SKM-1 treated with dmso at 0.1 percent for 144 hours (cell line): ENCODE results near the gene CEL.
"Not testable (repeated sequence)": the region's sequence is repeated elsewhere in the genome, so short reads cannot be mapped to it uniquely, and the experiment has no call there.

Source experiments
- DNase-seq: peaks from one replicate; lab custom pipeline; 2025; ENCODE audit not compliant: unreplicated experiment; lab: John Stamatoyannopoulos, UW

CEL gene

DNA sequence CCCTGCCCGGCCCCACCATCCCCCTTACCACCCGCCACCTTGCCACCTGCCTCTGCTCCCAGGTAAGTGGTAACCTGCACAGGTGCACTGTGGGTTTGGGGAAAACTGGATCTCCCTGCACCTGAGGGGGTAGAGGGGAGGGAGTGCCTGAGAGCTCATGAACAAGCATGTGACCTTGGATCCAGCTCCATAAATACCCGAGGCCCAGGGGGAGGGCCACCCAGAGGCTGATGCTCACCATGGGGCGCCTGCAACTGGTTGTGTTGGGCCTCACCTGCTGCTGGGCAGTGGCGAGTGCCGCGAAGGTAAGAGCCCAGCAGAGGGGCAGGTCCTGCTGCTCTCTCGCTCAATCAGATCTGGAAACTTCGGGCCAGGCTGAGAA, at the start of gene CEL:
TSS of gene CEL (plus strand) at position 218 of the 382 bp plus-strand sequence. CDS start at position 240, 22 bp downstream.
- not testable (repeated sequence) for DNase-seq

DNA sequence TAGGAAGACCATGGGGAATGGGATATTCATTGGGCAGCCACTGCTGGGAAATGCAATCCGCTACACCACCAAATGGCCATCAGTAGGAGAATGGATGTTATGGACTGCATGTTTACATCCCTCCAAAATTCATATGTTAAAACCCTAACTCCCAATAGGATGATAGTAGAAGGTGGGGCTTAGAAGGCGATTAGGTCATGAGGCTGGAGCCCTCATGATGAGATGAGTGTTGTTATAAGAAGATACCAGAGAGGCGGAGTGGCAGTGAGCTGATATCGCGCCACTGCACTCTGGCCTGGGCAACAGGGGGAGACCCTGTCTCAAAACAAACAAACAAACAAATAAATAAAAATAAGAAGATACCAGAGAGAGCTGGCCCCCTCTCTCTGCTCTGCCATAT, 47.1 kb upstream of the CEL start:
- no peak for DNase-seq

DNA sequence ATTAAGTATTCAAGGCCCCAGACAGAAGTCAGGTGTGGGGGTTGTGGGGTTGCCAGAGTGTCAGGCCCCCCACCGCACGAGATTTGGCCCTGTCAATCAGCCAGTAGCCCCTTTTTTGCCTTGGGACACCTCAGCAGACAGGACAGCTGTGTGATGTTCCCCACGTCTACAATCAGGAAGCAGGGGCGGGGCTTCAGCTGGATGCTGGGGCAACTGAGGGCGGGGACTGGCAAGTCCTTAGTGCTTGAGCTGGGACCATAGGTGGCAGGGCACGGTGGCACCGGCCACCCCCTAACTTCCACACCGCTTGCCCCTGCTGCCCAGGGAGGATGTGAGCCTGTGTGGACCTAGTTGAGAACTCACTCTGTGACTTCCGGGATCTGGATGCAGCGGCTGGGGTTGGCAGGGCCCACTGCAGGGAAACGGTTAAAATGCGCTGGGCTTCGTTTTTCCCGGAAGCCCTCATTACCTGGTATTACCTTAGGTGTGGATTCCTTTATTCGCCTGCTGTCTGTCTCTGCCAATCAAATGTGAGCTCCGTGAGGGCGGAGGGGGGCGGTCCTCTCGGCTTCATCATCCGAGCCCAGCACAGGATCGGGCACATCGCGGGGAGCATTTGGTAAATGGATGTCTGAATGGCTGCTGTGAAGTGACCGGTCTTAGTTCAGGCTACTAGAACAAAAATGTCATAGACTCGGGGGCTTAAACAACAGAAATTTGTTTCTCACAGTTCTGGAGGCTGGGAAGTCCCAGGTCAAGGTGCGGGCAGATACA, 38.5 kb upstream of the CEL start:
- no peak for DNase-seq

DNA sequence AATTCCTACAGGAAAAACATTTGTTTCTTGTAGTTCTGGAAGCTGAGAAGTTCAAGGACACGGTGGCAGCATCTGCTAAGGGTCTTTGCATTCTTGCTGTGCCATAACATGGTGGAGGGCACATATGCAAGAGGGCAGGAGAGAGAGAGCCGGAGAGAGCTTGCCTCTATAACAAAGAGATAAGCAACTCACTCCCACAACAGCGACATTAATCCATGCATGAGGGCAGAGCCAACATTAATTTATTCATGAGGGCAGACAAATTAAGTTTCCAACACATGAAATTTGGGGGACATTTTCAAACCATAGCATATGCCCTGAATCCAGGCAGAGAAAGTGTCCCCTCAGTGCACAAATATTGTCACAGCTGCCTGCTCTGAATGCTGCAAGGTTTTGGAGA, 35.4 kb upstream of the CEL start:
- DNase-seq: no peak

DNA sequence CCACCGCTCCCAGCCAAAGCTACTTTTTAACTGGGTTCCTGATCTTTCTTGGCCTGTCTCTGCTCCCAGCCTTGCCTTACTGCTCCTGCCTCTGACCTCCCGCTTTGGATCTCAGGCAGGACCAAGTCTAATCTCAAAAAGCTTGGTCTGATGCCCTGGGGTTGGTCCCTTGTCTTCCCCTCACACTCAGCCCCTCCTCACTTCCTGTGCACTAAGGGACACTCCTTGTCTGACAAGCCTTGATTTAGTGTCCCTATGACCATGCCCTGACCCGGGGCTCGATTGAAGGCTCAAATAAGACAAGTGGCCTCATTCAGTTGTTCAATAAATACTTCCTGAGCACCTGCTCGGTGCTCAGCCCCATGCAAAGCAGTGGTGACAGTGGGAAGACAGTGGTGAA, 34.6 kb upstream of the CEL start:
- no peak for DNase-seq

DNA sequence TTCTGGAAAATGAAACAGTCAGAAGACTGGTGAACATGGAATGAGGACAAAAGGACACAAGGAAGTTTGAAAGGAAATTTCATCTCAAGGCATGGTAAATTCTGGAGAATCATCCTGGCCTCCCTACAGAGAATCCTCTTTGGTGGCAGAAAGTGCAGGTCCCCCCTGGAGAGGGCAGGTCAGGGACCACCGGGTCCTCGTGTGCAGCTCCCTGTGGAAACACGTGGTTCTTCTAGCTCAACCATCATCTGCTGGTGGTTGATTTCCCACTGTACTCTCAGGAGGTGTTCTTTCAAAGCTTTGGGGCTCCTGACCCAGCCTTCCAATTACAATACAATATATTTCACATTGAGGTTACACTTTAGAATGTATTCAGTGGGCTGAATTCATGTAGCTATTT, 33.6 kb upstream of the CEL start:
- no peak for DNase-seq

DNA sequence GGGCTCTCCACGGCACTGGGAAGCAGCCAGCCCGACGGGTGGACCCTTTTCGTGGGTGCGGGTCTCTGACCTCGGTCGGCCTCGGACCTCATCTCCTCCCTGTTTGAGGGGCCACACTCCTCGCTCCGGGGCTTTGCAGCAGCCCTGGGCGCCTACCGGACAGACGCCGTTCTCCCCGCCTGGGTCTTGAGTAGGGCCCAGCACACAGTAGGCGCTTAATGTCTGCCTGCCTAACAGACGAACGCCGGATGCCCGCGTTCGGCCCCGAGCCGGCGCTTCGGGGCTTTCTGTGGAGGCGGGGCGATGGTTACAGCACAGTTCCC, 31.8 kb upstream of the CEL start:
- DNase-seq: no peak

DNA sequence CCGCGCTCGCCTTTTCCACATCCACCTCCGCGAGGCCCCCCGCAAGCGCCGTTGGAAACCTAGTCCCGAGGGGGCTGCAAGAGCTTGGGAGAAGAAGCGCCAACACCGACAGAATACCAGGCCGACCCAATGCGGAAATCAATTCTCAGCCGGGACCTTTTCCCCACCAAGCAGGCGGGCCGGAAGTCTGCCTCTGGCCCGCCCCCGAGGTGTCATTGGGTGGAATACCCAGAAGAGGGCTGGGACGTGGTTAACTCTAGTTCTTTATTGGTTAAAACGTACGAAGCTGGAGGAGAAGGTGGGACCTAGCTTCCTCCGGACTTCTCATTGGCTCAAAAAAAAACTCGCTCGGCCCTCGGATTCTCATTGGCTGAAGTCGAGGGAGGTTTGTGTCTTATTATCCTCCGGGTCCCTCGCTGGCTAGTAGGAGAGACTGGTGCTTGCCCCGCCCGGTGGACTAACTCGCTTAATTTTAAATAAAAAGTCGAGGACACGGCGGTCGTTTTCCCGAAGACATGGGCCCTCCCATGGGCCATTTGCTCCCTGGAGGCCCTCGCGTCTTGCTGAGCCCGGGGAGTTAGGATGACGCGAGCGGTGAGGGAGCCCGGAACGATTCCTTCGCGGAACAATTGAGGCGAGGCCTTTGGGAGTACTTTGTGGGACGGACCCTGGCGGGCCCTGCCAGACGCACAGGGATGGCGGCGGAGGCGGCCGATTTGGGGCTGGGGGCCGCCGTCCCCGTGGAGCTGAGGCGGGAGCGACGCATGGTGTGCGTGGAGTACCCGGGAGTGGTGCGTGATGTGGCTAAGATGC, 31.3 kb upstream of the CEL start, which contains the start of gene GTF3C5:
TSS of gene GTF3C5 (plus strand) at position 681 of the 813 bp plus-strand sequence. CDS start at position 696, 15 bp downstream.
- DNase-seq: peak; percentile 100

DNA sequence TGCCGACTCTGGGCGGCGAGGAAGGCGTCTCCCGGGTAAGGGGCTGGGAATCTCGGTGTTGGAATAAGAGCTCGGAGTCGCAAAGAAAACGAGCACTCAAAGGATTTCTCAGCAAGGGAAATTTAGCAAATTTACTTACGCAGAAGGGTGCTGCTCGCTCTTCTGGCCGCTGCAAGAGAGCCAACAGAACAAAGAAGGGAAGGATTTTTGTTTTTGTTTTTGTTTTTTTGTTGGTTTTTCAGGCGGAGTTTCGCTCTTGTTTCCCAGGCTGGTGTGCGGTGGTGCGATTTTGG, 30.7 kb upstream of the CEL start:
- no peak for DNase-seq

DNA sequence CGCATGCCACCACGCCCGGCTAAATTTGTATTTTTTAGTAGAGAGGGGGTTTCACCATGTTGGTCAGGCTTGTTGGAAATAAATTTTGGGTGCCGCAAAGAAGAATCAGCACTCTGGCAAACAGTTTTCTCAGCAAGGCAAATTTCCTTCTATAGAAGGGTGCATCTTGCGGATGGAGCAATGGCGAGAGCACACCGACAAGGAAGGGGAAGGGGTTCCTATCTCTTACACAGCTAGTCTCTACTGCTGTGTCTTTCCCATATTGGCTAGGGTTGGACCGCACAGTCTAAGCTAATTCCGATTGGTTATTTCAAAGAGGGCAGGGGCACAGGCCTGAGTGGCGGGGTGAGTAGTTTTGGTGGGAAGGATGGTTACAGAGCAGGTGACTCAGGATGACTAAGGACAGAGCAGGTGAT, 30.3 kb upstream of the CEL start:
- no peak for DNase-seq

DNA sequence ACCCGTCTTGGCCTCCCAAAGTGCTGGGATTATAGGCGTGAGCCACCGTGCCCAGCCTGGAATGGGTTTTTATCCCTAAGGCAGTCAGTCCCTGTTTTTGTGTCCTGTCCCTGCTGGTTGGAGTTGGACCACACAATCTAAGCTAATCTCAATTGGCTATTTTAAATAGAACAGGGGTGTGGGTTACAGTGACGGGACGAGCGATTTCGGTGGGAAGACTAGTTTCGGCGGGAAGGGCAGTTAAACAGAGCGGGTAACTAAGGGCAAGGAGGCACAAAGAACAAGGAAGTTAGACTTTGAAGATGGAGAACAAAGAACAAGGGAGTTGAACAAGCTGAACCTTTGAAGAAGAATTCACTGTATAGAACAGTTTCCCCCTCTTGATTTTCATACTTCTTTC, 29.6 kb upstream of the CEL start:
- no peak for DNase-seq

DNA sequence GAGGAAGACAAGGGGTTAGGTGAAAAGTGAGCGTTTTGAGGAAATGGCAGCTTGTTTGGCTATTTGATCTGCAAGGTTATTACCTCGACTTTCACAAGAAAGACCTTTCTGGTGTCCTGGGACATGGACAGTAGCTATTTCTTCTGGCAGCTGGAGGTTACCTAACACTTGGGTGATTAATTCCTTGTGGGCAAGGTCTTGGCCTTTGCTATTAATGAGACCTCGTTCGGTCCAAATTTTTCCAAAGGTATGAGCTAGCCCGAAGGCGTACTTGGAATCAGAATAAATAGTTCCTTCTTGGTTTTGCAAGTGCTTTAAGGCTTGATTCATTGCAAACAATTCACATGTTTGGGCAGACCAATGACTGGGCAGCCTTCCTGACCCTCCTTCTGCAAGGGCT, 26.1 kb upstream of the CEL start:
- DNase-seq: no peak

DNA sequence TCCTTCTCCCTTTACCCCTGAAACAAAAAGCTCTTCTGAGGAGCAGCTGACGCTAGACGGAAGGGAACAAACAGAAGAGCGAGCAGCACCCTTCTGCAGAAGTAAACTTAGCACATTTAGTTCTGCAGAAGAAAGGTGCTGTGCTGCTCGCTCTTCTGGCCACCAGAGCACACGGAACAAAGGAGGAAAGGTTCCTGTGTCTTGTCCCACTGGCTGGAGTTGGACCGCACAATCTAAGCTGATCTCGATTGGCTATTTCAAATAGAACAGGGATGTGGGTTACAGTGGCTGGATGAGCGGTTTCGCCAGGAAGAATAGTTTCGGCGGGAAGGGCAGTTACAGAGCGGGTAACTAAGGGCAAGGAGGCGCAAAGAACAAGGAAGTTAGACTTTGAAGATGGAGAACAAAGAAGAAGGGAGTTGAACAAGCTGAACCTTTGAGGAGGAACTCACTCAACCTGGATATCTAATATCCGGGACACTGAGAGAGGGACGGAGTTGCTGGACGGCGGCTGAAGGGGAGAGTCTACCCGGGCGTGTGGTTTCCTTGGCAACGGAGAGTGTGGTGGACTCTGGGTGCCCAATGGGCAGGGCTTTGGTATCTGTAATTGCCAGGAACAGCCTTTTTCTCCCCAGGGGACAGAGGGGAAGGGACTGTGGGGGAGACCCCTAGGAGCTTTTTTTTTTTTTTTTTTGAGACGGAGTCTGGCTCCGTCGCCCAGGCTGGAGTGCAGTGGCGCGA, 23.8 kb upstream of the CEL start:
- no peak for DNase-seq

DNA sequence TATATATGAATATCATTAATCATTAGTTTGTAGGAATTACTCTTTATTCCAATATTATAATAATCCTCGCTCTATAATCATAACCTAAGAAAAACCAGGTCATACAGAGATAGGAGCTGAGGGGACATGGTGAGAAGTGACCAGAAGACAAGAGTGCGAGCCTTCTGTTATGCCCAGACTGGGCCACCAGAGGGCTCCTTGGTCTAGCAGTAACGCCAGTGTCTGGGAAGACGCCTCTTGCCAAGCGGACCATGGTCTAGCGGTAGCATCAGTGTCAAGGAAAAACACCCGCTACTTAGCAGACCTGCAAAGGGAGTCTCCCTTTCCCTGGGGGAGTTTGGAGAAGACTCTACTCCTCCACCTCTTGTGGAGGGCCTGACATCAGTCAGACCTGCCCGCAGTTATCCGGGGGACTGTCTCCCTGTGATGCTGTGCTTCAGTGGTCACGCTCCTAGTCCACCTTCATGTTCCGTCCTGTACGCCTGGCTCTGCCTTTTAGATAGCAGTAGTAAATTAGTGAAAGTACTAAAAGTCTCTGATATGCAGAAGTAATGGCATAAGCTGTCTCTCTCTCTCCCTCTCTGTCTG, 20.8 kb upstream of the CEL start:
- not testable (repeated sequence) for DNase-seq

DNA sequence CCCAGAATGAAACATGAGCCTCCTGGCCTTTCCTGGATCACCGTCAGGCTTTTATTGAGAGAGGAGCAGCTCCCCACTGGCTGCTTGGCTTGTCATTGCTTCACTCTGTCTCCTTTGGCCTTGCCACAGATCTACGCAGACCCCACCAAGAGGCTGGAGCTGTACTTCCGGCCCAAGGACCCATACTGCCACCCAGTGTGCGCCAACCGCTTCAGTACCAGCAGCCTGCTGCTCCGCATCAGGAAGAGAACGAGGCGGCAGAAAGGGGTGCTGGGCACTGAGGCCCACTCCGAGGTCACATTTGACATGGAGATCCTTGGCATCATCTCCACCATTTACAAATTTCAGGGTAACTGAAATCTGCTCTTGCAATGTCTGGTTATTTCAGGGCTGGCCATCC, 19.8 kb upstream of the CEL start:
- no peak for DNase-seq

DNA sequence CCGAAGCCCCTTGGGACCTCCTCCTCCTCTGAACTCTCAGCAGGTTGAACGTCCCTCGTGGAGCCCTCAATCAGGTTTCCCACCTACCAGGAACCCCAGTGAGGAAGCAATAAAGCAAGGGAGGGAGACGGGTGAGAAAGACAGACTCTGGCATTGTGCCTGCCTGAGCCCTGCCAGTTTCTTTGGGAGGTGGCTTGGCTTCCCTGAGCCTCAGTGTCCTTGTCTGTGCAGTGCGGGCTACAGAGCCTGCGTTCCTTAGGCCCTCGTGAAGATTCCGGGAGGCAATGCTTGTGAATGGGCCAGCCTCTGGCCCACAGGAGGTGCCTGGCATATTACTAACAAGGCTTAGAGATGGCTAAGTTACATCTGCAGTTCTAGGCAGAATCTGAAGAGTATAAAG, 19.1 kb upstream of the CEL start:
- no peak for DNase-seq

DNA sequence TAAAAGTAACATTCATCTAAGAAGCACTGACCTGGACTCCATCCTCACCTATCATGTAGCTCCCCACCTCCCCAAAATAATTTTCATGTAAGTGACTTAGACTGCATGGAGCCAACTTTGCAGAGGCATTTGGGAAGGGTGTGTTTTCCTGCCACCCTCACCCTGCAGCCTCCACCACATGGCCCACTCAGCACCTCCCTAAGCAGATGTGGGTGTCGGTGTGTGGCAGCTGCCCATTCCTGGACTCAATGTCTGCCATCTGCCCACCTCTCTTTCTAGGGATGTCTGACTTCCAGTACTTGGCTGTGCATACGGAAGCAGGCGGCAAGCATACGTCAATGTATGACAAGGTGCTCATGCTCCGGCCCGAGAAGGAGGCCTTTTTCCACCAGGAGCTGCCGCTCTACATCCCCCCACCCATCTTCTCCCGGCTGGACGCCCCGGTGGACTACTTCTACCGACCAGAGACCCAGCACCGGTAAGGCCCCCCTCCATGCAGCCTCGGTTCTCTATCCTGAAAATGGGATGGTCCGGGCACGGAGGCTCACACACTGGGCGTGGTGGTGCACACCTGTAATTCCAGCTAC, 18.2 kb upstream of the CEL start:
- no peak for DNase-seq

DNA sequence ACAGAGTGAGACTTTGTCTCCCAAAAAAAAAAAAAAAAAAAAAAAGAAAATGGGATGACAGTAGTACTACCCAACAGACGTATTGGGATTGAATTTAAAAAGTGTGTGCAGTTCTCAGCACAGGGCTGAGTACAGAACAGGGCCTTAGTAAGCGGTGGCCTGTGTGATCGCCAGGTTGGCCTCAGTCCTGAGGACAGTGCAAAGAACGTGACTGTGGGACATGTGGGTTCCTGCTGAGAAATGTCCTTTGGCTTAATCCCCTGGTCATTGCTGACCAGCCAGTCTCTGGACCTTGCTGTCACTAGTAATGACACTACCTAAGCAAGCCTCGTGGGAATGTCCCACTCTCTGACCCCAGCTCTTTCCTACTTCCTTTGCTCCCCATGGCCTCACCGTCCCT, 17.7 kb upstream of the CEL start:
- DNase-seq: no peak

DNA sequence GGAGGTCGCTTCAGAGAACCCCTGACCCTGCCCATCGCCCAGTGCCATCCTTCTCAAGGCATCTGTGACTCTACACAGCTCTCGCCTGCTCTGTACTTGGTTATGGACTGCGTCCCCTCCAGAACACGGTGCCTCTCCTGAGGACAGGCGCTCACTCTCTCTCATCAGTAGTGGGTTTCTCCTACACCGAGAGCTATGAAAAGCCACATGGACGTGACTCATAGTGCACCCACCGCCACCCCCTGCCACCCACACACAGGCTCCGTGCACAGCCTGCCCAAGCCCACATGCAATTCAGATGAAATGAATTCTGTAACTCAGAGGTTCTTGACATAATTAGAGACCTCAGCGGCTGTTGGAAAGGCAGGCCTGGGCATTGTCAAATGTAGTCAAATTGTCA, 17.1 kb upstream of the CEL start:
- no peak for DNase-seq

DNA sequence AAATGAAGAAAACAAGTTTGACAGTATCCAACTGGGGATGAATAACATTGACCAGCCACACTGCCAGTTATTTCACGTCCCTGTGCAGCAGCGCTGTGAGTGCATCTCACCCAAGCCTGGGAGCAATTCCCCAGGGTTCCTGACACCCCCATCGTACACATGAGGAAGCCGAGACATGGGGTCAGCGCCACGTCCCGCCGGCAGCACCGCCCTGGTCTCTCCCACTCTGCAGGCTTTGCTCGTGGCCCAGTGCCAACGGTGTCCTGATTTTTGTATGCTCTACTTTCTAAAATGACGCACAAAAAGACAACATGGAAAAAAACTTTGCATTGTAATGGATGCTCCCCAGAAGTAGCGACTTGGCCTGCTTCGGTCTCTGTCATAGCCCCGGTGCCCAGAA, 16.6 kb upstream of the CEL start:
- DNase-seq: no peak

DNA sequence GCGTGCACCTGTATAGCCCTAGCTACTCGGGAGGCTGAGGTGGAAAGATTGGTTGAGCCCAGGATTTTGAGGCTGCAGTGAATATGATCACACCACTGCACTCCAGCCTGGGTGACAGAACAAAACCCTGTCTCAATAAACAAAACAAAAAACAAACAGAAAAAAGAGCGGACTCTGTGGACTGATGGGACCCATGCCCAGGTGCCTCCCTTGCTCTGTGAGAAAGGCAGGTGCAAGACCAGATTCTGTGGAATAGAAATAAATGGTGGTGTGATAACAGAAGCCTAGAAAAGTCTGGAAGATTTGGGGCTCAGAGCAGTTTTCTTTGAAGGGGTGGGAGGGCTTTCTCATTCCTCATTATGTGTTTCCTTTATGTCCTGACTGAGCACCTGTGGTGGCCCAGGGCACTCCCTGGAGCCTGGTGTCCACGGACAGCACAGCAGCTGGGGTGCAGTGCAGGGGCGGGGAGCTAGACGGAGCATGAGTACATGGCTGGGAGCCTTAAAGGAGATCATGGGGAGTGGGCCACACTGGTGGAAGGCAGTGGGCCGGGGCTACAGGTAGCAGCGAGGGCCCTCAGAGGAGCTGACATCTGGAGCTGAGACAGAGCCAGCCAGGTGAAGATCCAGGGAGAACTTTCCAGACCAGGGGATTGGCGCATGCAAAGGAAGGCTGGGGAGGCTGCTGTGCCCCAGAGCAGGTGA, 15.4 kb upstream of the CEL start:
- no peak for DNase-seq
